CD1c-positive myeloid dendritic cell (primary cell): ENCODE results near the gene TFEB.

Experiments
- DNase-seq: peaks from one replicate; pipeline ENCODE4 v3.0.0-alpha.2; 2016; ENCODE audit errors: extremely low spot score

Gene TFEB

GRCh38 chr6:41653691-41654090 is 81.7 kb downstream of the TFEB start:
- DNase-seq: no peak

- no peak for DNase-seq
Measured at GRCh38 chr6:41652866-41653652, 82.3 kb downstream of the TFEB start.

- no peak for DNase-seq
Measured at GRCh38 chr6:41651962-41652657, 83.3 kb downstream of the TFEB start.

GRCh38 chr6:41651246-41651961 is 84.0 kb downstream of the TFEB start:
- no peak for DNase-seq

GRCh38 chr6:41650120-41650519 is 85.3 kb downstream of the TFEB start:
- DNase-seq: no peak

GRCh38 chr6:41649596-41649995 is 85.8 kb downstream of the TFEB start:
- DNase-seq: no peak

GRCh38 chr6:41648921-41649320 is 86.5 kb downstream of the TFEB start:
- DNase-seq: no peak

- no peak for DNase-seq
Measured at GRCh38 chr6:41648070-41648585, 87.3 kb downstream of the TFEB start.

GRCh38 chr6:41647061-41647511 is 88.3 kb downstream of the TFEB start:
- no peak for DNase-seq

GRCh38 chr6:41646026-41646795 is 89.2 kb downstream of the TFEB start:
- DNase-seq: no peak

GRCh38 chr6:41645007-41645618 is 90.3 kb downstream of the TFEB start:
- DNase-seq: no peak

- no peak for DNase-seq
Measured at GRCh38 chr6:41644297-41644879, 91.0 kb downstream of the TFEB start.

- DNase-seq: no peak
Measured at GRCh38 chr6:41643899-41644269, 91.5 kb downstream of the TFEB start.

- DNase-seq: no peak
Measured at GRCh38 chr6:41642960-41643898, 92.2 kb downstream of the TFEB start.

GRCh38 chr6:41642090-41642959 is 93.1 kb downstream of the TFEB start:
- no peak for DNase-seq

GRCh38 chr6:41641352-41641925 is 94.0 kb downstream of the TFEB start:
- DNase-seq: no peak

GRCh38 chr6:41640426-41640825 is 95.0 kb downstream of the TFEB start:
- DNase-seq: no peak

- DNase-seq: no peak
Measured at GRCh38 chr6:41639809-41640371, 95.5 kb downstream of the TFEB start.
